Urinary bladder (tissue), 4 donors: ENCODE measurements around the gene CCL17. TPM values are rescaled to one million over a fixed set of nuclear protein-coding genes. Genes with fewer than 3 reads are reported as not detected.
"Not testable (repeated sequence)": the region's sequence is repeated elsewhere in the genome, so short reads cannot be mapped to it uniquely, and the experiment has no call there.

Source experiments
- DNase-seq: peaks from one replicate; pipeline ENCODE4 v3.0.0-alpha.2; 2015; ENCODE audit errors: extremely low spot score
- H3K27ac ChIP-seq: one replicate; pipeline ENCODE4 v1.5.1; 2013; ENCODE audit warnings: low read depth, mild to moderate bottlenecking, moderate library complexity
- H3K36me3 ChIP-seq: one replicate; pipeline ENCODE4 v1.6.1; 2013; ENCODE audit warnings: mild to moderate bottlenecking, moderate library complexity; ENCODE audit not compliant: insufficient read depth
- H3K4me1 ChIP-seq: one replicate; pipeline ENCODE4 v1.6.1; 2013; ENCODE audit warnings: mild to moderate bottlenecking, moderate library complexity; ENCODE audit not compliant: insufficient read depth
- H3K4me3 ChIP-seq: one replicate; pipeline ENCODE4 v1.5.1; 2013; ENCODE audit warnings: low read depth, low read length
- WGBS: extraction: QIAGEN DNeasy Blood & Tissue Kit; methylation state at CpG from one replicate; pipeline ENCODE4 v1.1.7; 2013; 5-methylcytosine and 5-hydroxymethylcytosine counted together
- polyA plus RNA-seq: library from polyadenylated mRNA; stranded (reverse); fragments of 200-250 nt; gene quantifications from one replicate; pipeline ENCODE4 v1.2.3, GENCODE V29; 2013
- total RNA-seq: library from RNA; depleted of rRNA; stranded (reverse); fragments of >200 nt; gene quantifications from one replicate; pipeline ENCODE4 v1.2.3, GENCODE V29; 2014
- donor health status: healthy with polysubstance abuse.
- donor health status: healthy.

CCL17 gene
- total and polyA plus RNA-seq, 2 donors: not detected

DNA sequence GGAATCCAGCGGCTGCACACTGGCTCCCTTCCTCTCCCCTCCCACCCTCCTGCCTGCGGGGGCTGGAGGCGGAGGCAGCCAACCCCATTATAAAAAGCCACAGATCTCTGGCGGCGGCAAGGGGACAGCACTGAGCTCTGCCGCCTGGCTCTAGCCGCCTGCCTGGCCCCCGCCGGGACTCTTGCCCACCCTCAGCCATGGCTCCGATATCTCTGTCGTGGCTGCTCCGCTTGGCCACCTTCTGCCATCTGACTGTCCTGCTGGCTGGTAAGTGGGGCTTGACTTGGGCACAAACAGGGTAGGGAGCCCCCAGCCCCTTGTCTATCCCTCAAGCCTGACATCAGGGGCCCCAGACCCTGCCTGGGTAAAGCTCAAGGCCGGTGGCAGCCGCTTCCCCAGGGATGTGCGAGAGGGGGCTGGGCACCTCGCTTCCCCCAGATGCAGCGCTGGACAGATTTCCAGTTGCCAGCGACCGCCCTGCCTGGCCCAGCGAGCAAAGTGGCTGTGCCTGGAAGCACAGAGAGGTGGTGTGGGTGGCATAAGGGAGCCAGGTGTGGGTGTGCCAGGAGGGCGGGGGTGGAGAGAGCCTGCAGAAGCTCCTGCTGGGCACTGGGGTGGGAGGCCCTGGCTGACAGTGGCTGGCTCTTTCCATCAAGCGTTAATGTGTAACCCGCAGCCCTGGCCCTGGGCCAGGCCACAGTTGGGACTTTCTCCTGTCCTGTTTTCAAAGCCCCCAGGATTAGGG is 32.0 kb upstream of the CCL17 start, which contains the start of gene CX3CL1:
CX3CL1 (plus strand) TSS at position 119 of the 745 bp plus-strand sequence; CDS start at position 198, 79 bp downstream.
- H3K4me3 ChIP-seq: peak within 1 kb of the TSS; percentile 49
- peaks cover 3% of the 10 kb centered on the region for H3K4me1 ChIP-seq
- no peak for DNase-seq
- H3K27ac ChIP-seq: no peak within 1 kb of the TSS
- H3K36me3 ChIP-seq: no peaks in the 10 kb centered on the region
- 15% methylated on average over 23 of the region's 23 CpGs for WGBS

DNA sequence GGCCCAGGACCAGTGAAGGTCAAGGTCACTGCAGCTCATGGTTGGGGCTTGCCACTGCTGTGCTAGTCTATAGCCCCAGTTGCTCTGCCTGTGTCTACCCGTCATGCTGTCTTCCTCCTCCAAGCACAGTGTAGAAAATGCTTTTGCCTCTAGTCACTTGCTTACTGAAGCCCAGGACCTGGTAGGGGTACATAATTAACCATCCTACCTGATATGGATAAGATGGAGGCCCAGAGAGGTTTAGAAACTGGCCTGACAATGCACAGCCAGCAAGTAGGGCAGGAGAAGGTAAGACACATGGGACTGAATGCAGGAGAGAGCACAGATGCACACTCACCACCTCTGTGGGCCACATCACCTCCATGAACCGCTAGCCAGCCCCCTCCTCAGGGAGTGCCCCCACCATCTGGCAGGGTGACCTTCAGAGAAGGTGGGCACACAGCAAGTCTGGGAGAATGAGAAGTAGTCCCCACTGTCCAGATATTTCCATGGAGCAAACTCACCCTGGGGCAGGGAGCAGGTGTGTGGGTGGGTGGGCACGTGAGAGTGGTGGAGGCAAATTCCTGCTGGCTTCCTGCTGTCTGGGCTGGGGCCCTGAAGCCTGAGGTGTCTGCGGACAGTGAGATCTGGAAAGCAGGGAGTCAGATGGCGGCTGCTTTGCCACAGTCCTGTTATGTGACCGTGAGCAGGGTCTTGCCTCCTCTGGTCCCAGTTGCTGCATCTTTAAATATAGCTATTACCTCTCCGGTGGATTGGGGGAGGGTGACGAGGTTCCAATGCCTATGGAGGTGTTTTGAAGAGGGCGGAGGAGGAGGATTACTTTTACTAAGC is 31.2 kb upstream of the CCL17 start:
- WGBS: 50% methylated on average over 9 of the region's 9 CpGs
- Histone ChIP-seq H3K36me3 (no peaks in the 10 kb centered on the region), H3K4me3 (peak overlapping the region; percentile 49), H3K27ac (no peak overlapping the region), H3K4me1 (peaks cover 3% of the 10 kb centered on the region)
- DNase-seq: no peak

DNA sequence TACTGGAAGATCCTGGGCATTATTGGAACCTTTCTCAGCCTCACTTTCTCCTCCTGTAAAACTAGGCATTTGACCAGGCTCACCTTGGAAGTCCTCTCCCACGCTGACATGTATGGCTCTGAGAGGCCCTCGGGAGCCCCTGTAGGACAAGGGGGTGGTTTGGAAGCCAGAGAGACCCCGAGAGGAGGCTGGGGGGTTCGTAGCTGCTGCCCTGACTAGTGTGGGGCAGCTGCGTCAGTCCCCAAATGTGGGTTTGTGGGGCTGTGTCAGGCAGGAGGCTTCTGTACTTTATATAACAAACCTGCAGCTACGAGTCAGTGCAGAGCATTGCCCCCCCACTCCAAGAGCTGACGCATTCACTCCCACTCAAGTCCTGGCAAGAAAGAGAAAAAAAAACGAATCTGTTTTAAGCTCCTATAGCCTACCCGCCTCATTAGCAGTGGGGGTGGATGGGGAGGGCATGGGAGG is 30.5 kb upstream of the CCL17 start:
- Histone ChIP-seq H3K36me3 (no peaks in the 10 kb centered on the region), H3K4me3 (peak overlapping the region; percentile 49), H3K4me1 (peaks cover 3% of the 10 kb centered on the region), H3K27ac (no peak overlapping the region)
- WGBS: 46% methylated on average over 9 of the region's 9 CpGs
- DNase-seq: no peak

DNA sequence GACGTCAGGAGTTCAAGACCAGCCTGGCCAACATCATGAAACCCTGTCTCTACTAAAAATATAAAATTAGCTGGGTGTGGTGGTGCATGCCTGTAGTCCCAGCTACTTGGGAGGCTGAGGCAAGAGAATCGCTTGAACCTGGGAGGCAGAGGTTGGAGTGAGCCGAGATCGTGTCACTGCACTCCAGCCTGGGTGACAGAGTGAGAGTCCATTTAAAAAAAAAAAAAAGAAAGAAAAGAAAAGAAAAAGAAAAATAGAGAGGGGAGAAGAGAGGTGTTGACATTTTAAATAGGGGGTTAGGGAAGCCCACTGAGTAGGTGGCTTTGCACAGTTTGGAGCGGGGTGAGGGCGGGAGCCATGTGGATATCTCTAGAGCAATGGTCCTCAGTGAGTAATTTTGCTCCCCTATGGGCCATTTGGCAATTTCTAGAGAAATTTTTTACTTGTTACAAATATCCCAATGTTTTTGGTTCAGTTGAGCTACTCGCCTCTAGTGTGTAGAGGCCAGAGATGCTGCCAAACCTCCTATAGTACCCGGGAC is 29.6 kb upstream of the CCL17 start:
- H3K4me1 ChIP-seq, H3K36me3 ChIP-seq, H3K4me3 ChIP-seq, DNase-seq, H3K27ac ChIP-seq: not testable (repeated sequence)
- 86% methylated on average over 8 of the region's 8 CpGs for WGBS

DNA sequence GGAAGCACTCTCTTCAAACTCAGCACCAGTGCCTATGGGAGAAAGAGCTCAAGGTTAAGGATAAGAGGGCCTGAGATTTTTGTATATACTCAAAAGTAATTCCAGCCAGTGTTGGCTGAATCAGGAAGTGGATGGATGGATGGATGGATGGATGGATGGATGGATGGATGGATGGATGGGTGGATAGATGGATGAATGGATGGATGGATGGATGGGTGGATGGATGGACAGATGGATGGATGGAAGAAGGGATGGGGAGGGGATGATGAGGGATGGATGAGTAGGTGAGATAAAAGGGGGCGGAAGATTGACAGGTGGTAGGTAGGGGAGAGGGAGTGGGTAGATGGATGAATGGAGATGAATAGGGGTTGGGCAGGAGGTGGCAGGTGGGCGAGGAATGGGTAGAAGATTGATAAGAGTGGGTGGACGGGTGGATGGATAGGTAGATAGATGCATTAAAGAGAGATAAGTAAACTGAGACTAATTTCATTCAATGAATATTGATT is 28.2 kb upstream of the CCL17 start:
- Histone ChIP-seq H3K4me1 (peaks cover 3% of the 10 kb centered on the region), H3K27ac (no peak overlapping the region), H3K4me3 (no peak overlapping the region), H3K36me3 (no peaks in the 10 kb centered on the region)
- WGBS: 96% methylated on average over 3 of the region's 3 CpGs
- no peak for DNase-seq

DNA sequence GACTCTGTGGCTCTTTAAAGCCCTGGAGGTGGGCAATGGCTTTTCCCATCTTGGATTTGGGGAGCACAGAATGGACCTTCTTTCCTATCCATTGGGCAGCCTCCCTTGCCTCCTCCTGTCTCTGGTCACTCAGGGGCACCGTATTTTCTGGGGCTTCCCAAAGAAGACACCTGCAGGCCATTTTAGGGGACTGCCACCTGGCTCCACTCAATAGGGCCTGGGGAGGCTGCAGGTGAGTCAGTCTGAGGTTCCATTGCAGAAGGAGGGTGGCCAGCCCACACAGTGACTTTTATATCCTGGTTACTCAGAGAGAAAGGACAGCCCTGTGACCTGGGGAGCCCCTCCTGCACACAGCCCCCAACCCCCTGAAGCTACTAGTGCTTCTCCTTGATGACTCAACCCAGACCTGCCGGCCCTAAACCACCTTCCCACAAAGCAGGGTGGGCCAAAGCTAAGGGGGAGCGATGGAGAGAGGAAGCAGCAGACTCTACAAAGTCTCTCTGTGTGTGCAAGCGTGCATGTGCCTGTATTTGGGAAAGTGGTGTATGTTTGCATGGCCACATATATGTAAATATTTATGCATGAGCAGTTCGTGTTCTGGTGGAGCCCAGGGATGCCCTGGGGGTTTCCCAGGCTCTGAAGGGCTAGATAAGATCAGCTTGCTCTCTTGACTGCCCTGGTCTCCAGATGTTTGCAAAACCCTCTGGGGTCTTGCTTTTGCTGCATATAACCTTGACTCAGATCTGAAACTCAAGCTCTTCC is 27.3 kb upstream of the CCL17 start:
- Histone ChIP-seq H3K4me3 (no peak overlapping the region), H3K27ac (no peak overlapping the region), H3K4me1 (peaks cover 3% of the 10 kb centered on the region), H3K36me3 (no peaks in the 10 kb centered on the region)
- WGBS: 35% methylated on average over 5 of the region's 5 CpGs
- DNase-seq: no peak

DNA sequence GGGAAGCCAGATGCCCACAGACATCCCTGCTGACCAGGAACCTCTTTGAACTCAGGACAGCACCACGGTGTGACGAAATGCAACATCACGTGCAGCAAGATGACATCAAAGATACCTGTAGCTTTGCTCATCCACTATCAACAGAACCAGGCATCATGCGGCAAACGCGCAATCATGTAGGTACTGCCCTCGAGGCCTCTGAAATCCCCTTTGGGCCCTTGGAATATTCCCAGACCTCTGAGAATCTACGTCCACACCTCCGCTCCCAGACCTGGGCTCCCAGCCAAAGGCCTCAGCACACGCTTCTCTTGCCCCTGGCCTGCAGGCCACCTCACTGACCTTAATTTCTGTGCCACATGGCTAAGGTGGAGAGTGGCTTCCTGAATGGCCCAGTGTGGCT is 25.0 kb upstream of the CCL17 start:
- no peaks in the 10 kb centered on the region for H3K36me3 ChIP-seq
- no peak overlapping the region for H3K27ac ChIP-seq
- no peak overlapping the region for H3K4me3 ChIP-seq
- no peak for DNase-seq
- H3K4me1 ChIP-seq: peaks cover 2% of the 10 kb centered on the region
- WGBS: 73% methylated on average over 10 of the region's 10 CpGs

DNA sequence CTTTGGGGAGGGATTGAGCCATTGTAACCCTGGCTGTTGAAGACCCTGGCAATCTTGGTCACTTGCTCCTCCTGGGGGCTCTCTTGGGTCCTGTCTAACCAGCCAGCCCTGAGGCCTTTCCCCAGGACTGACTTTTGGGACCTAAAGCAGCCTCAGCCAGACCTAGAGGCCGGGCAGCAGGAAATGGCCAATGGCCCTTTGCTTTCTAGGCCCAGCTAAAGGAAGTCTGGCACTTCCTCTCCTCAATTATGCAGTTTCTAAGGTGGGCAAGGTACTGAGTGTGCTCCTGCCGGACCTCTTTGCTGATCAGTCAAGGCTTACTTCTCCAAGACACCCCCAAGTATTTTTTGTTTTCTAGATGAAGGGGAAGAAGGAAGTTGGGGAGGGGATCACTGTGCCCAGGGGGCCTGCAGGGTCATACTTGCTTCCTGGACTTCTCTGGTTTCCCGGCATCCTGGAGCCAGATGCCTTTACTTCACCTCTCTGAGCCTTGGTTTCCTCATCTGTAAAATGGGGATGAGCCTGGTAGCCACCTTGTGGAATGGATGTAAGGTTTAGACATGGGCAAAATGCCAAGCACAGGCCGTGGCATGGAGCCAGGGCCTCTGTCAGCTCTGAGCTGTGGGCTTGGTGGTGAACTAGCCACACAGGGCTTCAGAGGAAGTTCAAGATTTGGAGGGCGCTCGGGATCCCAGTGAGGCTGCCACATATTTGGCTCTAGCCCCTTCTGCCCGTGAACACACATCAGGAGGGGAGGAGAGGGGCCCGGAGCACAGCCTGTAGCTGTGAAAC is 23.7 kb upstream of the CCL17 start:
- Histone ChIP-seq H3K27ac (no peak overlapping the region), H3K36me3 (no peaks in the 10 kb centered on the region), H3K4me1 (peaks cover 2% of the 10 kb centered on the region), H3K4me3 (no peak overlapping the region)
- WGBS: 59% methylated on average over 8 of the region's 8 CpGs
- no peak for DNase-seq

DNA sequence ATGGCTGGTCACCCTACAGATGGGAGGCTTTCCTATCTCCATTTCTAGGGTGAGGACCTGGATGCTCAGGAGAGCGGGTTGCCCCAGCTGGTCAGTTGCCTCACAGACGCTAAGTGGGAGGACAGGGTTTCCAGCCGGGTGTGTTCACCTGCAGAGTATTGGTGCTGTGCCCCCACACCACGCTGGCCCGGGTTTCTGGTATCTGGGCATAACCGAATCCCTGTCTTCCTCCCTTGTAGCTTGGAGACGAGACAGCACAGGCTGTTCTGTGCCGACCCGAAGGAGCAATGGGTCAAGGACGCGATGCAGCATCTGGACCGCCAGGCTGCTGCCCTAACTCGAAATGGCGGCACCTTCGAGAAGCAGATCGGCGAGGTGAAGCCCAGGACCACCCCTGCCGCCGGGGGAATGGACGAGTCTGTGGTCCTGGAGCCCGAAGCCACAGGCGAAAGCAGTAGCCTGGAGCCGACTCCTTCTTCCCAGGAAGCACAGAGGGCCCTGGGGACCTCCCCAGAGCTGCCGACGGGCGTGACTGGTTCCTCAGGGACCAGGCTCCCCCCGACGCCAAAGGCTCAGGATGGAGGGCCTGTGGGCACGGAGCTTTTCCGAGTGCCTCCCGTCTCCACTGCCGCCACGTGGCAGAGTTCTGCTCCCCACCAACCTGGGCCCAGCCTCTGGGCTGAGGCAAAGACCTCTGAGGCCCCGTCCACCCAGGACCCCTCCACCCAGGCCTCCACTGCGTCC is 22.6 kb upstream of the CCL17 start:
- Histone ChIP-seq H3K4me1 (peaks cover 2% of the 10 kb centered on the region), H3K27ac (no peak overlapping the region), H3K36me3 (no peaks in the 10 kb centered on the region), H3K4me3 (no peak overlapping the region)
- 95% methylated on average over 35 of the region's 35 CpGs for WGBS
- no peak for DNase-seq

DNA sequence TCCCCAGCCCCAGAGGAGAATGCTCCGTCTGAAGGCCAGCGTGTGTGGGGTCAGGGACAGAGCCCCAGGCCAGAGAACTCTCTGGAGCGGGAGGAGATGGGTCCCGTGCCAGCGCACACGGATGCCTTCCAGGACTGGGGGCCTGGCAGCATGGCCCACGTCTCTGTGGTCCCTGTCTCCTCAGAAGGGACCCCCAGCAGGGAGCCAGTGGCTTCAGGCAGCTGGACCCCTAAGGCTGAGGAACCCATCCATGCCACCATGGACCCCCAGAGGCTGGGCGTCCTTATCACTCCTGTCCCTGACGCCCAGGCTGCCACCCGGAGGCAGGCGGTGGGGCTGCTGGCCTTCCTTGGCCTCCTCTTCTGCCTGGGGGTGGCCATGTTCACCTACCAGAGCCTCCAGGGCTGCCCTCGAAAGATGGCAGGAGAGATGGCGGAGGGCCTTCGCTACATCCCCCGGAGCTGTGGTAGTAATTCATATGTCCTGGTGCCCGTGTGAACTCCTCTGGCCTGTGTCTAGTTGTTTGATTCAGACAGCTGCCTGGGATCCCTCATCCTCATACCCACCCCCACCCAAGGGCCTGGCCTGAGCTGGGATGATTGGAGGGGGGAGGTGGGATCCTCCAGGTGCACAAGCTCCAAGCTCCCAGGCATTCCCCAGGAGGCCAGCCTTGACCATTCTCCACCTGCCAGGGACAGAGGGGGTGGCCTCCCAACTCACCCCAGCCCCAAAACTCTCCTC is 21.9 kb upstream of the CCL17 start:
- no peak overlapping the region for H3K27ac ChIP-seq
- no peak for DNase-seq
- H3K4me3 ChIP-seq: no peak overlapping the region
- 96% methylated on average over 16 of the region's 16 CpGs for WGBS
- H3K36me3 ChIP-seq: no peaks in the 10 kb centered on the region
- H3K4me1 ChIP-seq: peaks cover 2% of the 10 kb centered on the region

DNA sequence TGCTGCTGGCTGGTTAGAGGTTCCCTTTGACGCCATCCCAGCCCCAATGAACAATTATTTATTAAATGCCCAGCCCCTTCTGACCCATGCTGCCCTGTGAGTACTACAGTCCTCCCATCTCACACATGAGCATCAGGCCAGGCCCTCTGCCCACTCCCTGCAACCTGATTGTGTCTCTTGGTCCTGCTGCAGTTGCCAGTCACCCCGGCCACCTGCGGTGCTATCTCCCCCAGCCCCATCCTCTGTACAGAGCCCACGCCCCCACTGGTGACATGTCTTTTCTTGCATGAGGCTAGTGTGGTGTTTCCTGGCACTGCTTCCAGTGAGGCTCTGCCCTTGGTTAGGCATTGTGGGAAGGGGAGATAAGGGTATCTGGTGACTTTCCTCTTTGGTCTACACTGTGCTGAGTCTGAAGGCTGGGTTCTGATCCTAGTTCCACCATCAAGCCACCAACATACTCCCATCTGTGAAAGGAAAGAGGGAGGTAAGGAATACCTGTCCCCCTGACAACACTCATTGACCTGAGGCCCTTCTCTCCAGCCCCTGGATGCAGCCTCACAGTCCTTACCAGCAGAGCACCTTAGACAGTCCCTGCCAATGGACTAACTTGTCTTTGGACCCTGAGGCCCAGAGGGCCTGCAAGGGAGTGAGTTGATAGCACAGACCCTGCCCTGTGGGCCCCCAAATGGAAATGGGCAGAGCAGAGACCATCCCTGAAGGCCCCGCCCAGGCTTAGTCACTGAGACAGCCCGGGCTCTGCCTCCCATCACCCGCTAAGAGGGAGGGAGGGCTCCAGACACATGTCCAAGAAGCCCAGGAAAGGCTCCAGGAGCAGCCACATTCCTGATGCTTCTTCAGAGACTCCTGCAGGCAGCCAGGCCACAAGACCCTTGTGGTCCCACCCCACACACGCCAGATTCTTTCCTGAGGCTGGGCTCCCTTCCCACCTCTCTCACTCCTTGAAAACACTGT is 21.0 kb upstream of the CCL17 start:
- WGBS: 57% methylated on average over 8 of the region's 8 CpGs
- no peak overlapping the region for H3K27ac ChIP-seq
- H3K4me3 ChIP-seq: no peak overlapping the region
- H3K4me1 ChIP-seq: peaks cover 2% of the 10 kb centered on the region
- H3K36me3 ChIP-seq: no peaks in the 10 kb centered on the region
- no peak for DNase-seq
